GM23338 (cell line): ENCODE measurements around the gene CEP350. TPM values are rescaled to one million over a fixed set of nuclear protein-coding genes. Genes with fewer than 3 reads are reported as not detected.
A peak's percentile ranks its signal among the peaks of the same experiment; 100 is the strongest.

Experiments
- ATAC-seq: fragments of 200-7000 bp; cut with Tn5 transposase; 3 replicates; pipeline ENCODE4 v1.9.1; 2020
- DNase-seq: peaks from one replicate; pipeline ENCODE4 v3.0.0-alpha.2; 2015; ENCODE audit warnings: low spot score
- H2AFZ ChIP-seq: fragments of 200-600 bp; sonication (generic); 2 replicates; pipeline ENCODE4 v1.8.0; 2016; ENCODE audit warnings: antibody characterized with exemption, mild to moderate bottlenecking, moderate library complexity
- H3F3A ChIP-seq: fragments of 200-600 bp; sonication (generic); replicated peaks from 2 replicates; pipeline ENCODE4 v1.8.0; 2017; ENCODE audit warnings: antibody characterized with exemption, mixed run types, low read depth
- H3K27ac ChIP-seq: fragments of 200-600 bp; sonication (generic); 2 replicates; pipeline ENCODE4 v1.6.1; 2016; ENCODE audit warnings: low read depth
- H3K27me3 ChIP-seq: fragments of 200-600 bp; sonication (generic); 2 replicates; pipeline ENCODE4 v1.8.0; 2016; ENCODE audit warnings: mild to moderate bottlenecking, mixed run types, moderate library complexity; ENCODE audit not compliant: insufficient read depth
- H3K36me3 ChIP-seq: fragments of 200-600 bp; sonication (generic); 2 replicates; pipeline ENCODE4 v1.8.0; 2016; ENCODE audit warnings: mild to moderate bottlenecking; ENCODE audit not compliant: insufficient read depth
- H3K4me1 ChIP-seq: fragments of 200-600 bp; sonication (generic); 2 replicates; pipeline ENCODE4 v1.8.0; 2016; ENCODE audit warnings: mild to moderate bottlenecking, moderate library complexity; ENCODE audit not compliant: insufficient read depth
- H3K4me2 ChIP-seq: fragments of 200-600 bp; sonication (generic); 2 replicates; pipeline ENCODE4 v1.7.1; 2017; ENCODE audit warnings: mixed run types
- H3K4me3 ChIP-seq: fragments of 200-600 bp; sonication (generic); 2 replicates; pipeline ENCODE4 v1.6.1; 2016; ENCODE audit warnings: mixed run types
- H3K79me2 ChIP-seq: fragments of 200-600 bp; sonication (generic); replicated peaks from 2 replicates; pipeline ENCODE4 v1.8.0; 2017; ENCODE audit warnings: mild to moderate bottlenecking; ENCODE audit not compliant: insufficient read depth
- H3K9me2 ChIP-seq: fragments of 200-600 bp; sonication (generic); 2 replicates; pipeline ENCODE4 v1.8.0; 2017; ENCODE audit not compliant: insufficient read depth
- H4K20me1 ChIP-seq: fragments of 200-600 bp; sonication (generic); replicated peaks from 2 replicates; pipeline ENCODE4 v1.8.0; 2017; ENCODE audit warnings: mild to moderate bottlenecking; ENCODE audit not compliant: insufficient read depth
- H3K27ac Mint-ChIP-seq: 2 replicates; pipeline ENCODE4 v1.8.0; 2020; ENCODE audit warnings: inconsistent platforms, mild to moderate bottlenecking, moderate library complexity, mixed read lengths
- H3K27me3 Mint-ChIP-seq: 3 replicates; pipeline ENCODE4 v1.8.0; 2022; ENCODE audit warnings: low read depth, mild to moderate bottlenecking, moderate library complexity, mixed read lengths, inconsistent platforms; ENCODE audit not compliant: insufficient read depth, poor library complexity
- H3K36me3 Mint-ChIP-seq: 3 replicates; pipeline ENCODE4 v1.8.0; 2021; ENCODE audit warnings: low read depth, mild to moderate bottlenecking, inconsistent platforms, moderate library complexity, mixed read lengths
- H3K4me1 Mint-ChIP-seq: 3 replicates; pipeline ENCODE4 v1.8.0; 2020; ENCODE audit warnings: mild to moderate bottlenecking, inconsistent platforms, mixed read lengths
- H3K4me3 Mint-ChIP-seq: 3 replicates; pipeline ENCODE4 v1.8.0; 2021; ENCODE audit warnings: moderate library complexity, mild to moderate bottlenecking, inconsistent platforms, mixed read lengths
- H3K9me3 Mint-ChIP-seq: 3 replicates; pipeline ENCODE4 v1.8.0; 2020; ENCODE audit warnings: moderate library complexity, mild to moderate bottlenecking, inconsistent platforms, mixed read lengths
- CREB1 ChIP-seq: fragments of 250-450 bp; sonication (Bioruptor Pico); IDR thresholded peaks from 2 replicates; pipeline ENCODE4 v1.5.0; 2020; ENCODE audit warnings: low read depth, mild to moderate bottlenecking, moderate library complexity
- CTCF ChIP-seq, 2 experiments: fragments of 200-600 bp in 1 of 2; sonication (generic) in 1 of 2; conservative IDR thresholded peaks; 2 replicates each; pipeline versions ENCODE4 v1.5.1 to v1.6.1; 2016 to 2017; ENCODE audit warnings: antibody characterized with exemption in 2 of 2, low read depth in 2 of 2, mild to moderate bottlenecking in 2 of 2, moderate library complexity in 1 of 2
- EZH2 ChIP-seq: fragments of 200-600 bp; sonication (generic); IDR thresholded peaks from one replicate; pipeline ENCODE4 v1.8.0; 2017; ENCODE audit warnings: antibody characterized with exemption, mild to moderate bottlenecking, low read depth; ENCODE audit not compliant: unreplicated experiment
- EZH2phosphoT487 ChIP-seq: fragments of 200-600 bp; sonication (generic); IDR thresholded peaks from one replicate; pipeline ENCODE4 v1.8.1; 2018; ENCODE audit warnings: antibody characterized with exemption; ENCODE audit not compliant: unreplicated experiment
- JUNB ChIP-seq: IDR thresholded peaks from one replicate; pipeline ENCODE4 v1.6.1; 2016; ENCODE audit warnings: antibody characterized with exemption; ENCODE audit not compliant: unreplicated experiment
- NANOG ChIP-seq: IDR thresholded peaks from 2 replicates; pipeline ENCODE4 v1.6.1; 2016; ENCODE audit warnings: antibody characterized with exemption, borderline replicate concordance
- POLR2AphosphoS5 ChIP-seq: IDR thresholded peaks from 2 replicates; pipeline ENCODE4 v1.6.1; 2016; ENCODE audit warnings: antibody characterized with exemption, low read depth
- REST ChIP-seq: IDR thresholded peaks from one replicate; pipeline ENCODE4 v1.6.1; 2018; ENCODE audit warnings: antibody characterized with exemption; ENCODE audit not compliant: unreplicated experiment
- STAT1 ChIP-seq: IDR thresholded peaks from one replicate; pipeline ENCODE4 v1.6.1; 2016; ENCODE audit warnings: antibody characterized with exemption; ENCODE audit not compliant: unreplicated experiment
- ZNF114 ChIP-seq: fragments of 250-450 bp; sonication (Bioruptor Pico); IDR thresholded peaks from 2 replicates; pipeline ENCODE4 v1.5.0; 2020; ENCODE audit warnings: mild to moderate bottlenecking, moderate library complexity
- ZNF331 ChIP-seq: fragments of 250-450 bp; sonication (Bioruptor Pico); IDR thresholded peaks from 2 replicates; pipeline ENCODE4 v1.5.0; 2020; ENCODE audit warnings: low read depth, mild to moderate bottlenecking, moderate library complexity
- polyA plus RNA-seq: library from polyadenylated mRNA; unstranded; fragments of >200 nt; fragmentation: Nextera tagmentation; extraction: Ambion mirVana; gene quantifications from 2 replicates; pipeline ENCODE4 v1.2.1, GENCODE V29; 2016
- total RNA-seq: library from RNA; depleted of rRNA; stranded (reverse); fragments of >200 nt; shearing (Covaris generic); gene quantifications from 2 replicates; pipeline ENCODE4 v1.2.3, GENCODE V29; 2014
- TF ChIP-seq, protein P1 (sequence below): IDR thresholded peaks from 2 replicates; pipeline ENCODE4 v1.6.1; 2016; ENCODE audit warnings: antibody characterized with exemption
- TF ChIP-seq, protein P2 (sequence below): fragments of 250-450 bp; sonication (Bioruptor Pico); IDR thresholded peaks from 2 replicates; pipeline ENCODE4 v1.5.0; 2020; ENCODE audit warnings: mild to moderate bottlenecking, moderate library complexity

CEP350 gene
- total and polyA plus RNA-seq, 2 experiments from 2014 or later = 23.4 to 36.8 TPM

DNA sequence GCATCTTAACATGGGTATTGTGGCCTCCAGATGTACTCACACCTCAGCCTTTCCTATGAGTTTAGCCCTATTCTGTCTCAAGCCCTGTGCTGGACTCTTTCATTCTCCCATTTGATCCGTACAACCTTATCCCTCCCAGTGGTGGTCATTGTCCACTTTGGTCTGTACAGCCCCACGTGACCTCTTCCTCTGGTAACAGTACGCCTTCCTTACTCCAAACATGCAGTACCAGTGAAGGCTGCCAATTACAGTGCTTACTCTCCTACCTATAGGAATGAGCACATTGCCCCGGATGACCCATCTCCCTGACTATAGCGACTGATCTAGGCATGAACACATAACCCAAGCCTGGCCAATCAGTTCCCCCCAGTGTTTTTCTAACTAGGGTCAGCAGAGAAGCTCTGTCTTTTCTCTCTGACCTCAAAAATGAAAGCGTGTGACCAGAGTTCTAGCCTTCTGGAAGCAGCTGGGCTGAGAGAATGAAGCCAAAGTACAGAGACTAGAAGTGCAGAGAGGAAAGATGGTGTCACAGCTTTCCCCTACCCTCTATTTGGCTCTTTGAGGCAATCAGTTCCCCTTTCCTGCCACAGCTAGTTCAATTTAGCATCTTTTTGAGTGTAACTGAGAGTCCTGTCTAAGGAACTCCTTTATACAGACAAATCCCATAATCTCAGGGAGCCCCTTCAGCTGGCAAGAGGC is 190.2 kb downstream of the CEP350 start:
- Histone ChIP-seq H2AFZ (peak overlapping the region; percentile 91), H3K4me3 (no peak overlapping the region), H3F3A (no peaks in the 10 kb centered on the region), H3K79me2 (no peaks in the 10 kb centered on the region), H3K4me2 (no peak overlapping the region), H3K27ac (no peak overlapping the region), H3K36me3 (no peaks in the 10 kb centered on the region), H3K27me3 (no peaks in the 10 kb centered on the region), H4K20me1 (no peaks in the 10 kb centered on the region), H3K4me1 (no peaks in the 10 kb centered on the region), H3K9me2 (no peaks in the 10 kb centered on the region)
- Mint-ChIP-seq H3K4me1 (no peaks in the 10 kb centered on the region), H3K36me3 (no peaks in the 10 kb centered on the region), H3K9me3 (no peaks in the 10 kb centered on the region), H3K27me3 (peaks cover 2% of the 10 kb centered on the region), H3K27ac (no peak overlapping the region), H3K4me3 (no peak overlapping the region)
- ATAC-seq (no peak), DNase-seq (no peak)
- TF ChIP-seq EZH2 (no peak), EZH2phosphoT487 (no peak), POLR2AphosphoS5 (no peak), NANOG (no peak), STAT1 (no peak), CTCF (conservative IDR thresholded peaks at IDR 0.05; ENCODE audit: low read depth in 2 of 2) (no peak), CREB1 (CRISPR knock-in tag) (no peak), ZNF114 (no peak), ZNF331 (CRISPR knock-in tag) (no peak), JUNB (no peak), REST (no peak)
- TF ChIP-seq, protein P1, sequence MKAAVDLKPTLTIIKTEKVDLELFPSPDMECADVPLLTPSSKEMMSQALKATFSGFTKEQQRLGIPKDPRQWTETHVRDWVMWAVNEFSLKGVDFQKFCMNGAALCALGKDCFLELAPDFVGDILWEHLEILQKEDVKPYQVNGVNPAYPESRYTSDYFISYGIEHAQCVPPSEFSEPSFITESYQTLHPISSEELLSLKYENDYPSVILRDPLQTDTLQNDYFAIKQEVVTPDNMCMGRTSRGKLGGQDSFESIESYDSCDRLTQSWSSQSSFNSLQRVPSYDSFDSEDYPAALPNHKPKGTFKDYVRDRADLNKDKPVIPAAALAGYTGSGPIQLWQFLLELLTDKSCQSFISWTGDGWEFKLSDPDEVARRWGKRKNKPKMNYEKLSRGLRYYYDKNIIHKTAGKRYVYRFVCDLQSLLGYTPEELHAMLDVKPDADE = no peak
- TF ChIP-seq, protein P2, sequence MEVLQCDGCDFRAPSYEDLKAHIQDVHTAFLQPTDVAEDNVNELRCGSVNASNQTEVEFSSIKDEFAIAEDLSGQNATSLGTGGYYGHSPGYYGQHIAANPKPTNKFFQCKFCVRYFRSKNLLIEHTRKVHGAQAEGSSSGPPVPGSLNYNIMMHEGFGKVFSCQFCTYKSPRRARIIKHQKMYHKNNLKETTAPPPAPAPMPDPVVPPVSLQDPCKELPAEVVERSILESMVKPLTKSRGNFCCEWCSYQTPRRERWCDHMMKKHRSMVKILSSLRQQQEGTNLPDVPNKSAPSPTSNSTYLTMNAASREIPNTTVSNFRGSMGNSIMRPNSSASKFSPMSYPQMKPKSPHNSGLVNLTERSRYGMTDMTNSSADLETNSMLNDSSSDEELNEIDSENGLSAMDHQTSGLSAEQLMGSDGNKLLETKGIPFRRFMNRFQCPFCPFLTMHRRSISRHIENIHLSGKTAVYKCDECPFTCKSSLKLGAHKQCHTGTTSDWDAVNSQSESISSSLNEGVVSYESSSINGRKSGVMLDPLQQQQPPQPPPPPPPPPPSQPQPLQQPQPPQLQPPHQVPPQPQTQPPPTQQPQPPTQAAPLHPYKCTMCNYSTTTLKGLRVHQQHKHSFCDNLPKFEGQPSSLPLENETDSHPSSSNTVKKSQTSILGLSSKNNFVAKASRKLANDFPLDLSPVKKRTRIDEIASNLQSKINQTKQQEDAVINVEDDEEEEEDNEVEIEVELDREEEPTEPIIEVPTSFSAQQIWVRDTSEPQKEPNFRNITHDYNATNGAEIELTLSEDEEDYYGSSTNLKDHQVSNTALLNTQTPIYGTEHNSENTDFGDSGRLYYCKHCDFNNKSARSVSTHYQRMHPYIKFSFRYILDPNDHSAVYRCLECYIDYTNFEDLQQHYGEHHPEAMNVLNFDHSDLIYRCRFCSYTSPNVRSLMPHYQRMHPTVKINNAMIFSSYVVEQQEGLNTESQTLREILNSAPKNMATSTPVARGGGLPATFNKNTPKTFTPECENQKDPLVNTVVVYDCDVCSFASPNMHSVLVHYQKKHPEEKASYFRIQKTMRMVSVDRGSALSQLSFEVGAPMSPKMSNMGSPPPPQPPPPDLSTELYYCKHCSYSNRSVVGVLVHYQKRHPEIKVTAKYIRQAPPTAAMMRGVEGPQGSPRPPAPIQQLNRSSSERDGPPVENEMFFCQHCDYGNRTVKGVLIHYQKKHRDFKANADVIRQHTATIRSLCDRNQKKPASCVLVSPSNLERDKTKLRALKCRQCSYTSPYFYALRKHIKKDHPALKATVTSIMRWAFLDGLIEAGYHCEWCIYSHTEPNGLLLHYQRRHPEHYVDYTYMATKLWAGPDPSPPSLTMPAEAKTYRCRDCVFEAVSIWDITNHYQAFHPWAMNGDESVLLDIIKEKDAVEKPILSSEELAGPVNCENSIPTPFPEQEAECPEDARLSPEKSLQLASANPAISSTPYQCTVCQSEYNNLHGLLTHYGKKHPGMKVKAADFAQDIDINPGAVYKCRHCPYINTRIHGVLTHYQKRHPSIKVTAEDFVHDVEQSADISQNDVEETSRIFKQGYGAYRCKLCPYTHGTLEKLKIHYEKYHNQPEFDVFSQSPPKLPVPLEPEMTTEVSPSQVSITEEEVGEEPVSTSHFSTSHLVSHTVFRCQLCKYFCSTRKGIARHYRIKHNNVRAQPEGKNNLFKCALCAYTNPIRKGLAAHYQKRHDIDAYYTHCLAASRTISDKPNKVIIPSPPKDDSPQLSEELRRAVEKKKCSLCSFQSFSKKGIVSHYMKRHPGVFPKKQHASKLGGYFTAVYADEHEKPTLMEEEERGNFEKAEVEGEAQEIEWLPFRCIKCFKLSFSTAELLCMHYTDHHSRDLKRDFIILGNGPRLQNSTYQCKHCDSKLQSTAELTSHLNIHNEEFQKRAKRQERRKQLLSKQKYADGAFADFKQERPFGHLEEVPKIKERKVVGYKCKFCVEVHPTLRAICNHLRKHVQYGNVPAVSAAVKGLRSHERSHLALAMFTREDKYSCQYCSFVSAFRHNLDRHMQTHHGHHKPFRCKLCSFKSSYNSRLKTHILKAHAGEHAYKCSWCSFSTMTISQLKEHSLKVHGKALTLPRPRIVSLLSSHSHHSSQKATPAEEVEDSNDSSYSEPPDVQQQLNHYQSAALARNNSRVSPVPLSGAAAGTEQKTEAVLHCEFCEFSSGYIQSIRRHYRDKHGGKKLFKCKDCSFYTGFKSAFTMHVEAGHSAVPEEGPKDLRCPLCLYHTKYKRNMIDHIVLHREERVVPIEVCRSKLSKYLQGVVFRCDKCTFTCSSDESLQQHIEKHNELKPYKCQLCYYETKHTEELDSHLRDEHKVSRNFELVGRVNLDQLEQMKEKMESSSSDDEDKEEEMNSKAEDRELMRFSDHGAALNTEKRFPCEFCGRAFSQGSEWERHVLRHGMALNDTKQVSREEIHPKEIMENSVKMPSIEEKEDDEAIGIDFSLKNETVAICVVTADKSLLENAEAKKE (CRISPR knock-in tag) = no peak
